Fibroblast of lung (primary cell): ENCODE data around the gene GNGT1. TPM values are rescaled to one million over a fixed set of nuclear protein-coding genes. Genes with fewer than 3 reads are reported as not detected.
"Not testable (repeated sequence)": the region's sequence is repeated elsewhere in the genome, so short reads cannot be mapped to it uniquely, and the experiment has no call there.

Source experiments
- DNase-seq, 2 donors: peaks; one replicate each; pipeline versions ENCODE4 v3.0.0 to v3.0.0-alpha.2; 2010; ENCODE audit warnings: low read depth in 2 of 2
- H2AFZ ChIP-seq: 2 replicates; pipeline ENCODE4 v1.5.1; 2012; ENCODE audit warnings: low read length, control low read depth, inconsistent platforms
- H3K27ac ChIP-seq: 2 replicates; pipeline ENCODE4 v1.5.1; 2011; ENCODE audit warnings: low read length, control low read depth; ENCODE audit not compliant: insufficient read depth
- H3K27me3 ChIP-seq: 2 replicates; pipeline ENCODE4 v1.5.1; 2011; ENCODE audit warnings: mild to moderate bottlenecking, low read length; ENCODE audit not compliant: control insufficient read depth, insufficient read depth
- H3K36me3 ChIP-seq: 2 replicates; pipeline ENCODE4 v1.5.1; 2011; ENCODE audit warnings: low read length; ENCODE audit not compliant: control insufficient read depth, insufficient read depth
- H3K4me1 ChIP-seq: 2 replicates; pipeline ENCODE4 v1.5.1; 2011; ENCODE audit warnings: low read length; ENCODE audit not compliant: control insufficient read depth, insufficient read depth; ENCODE audit errors: extremely low read depth
- H3K4me2 ChIP-seq: 2 replicates; pipeline ENCODE4 v1.5.1; 2011; ENCODE audit warnings: low read length, control low read depth; ENCODE audit not compliant: insufficient read depth; ENCODE audit errors: extremely low read depth
- H3K4me3 ChIP-seq, 4 experiments: fragments of 200-600 bp in 1 of 4; sonication (generic) in 1 of 4; replicated peaks in 1 of 4; 2 replicates each; pipeline ENCODE4 v1.5.1; 2011 to 2016; ENCODE audit warnings: low read length in 4 of 4, low read depth in 3 of 4, mild to moderate bottlenecking in 3 of 4, control low read depth in 2 of 4, inconsistent platforms in 1 of 4, mixed read lengths in 1 of 4; ENCODE audit not compliant: insufficient read depth in 1 of 4; ENCODE audit errors: control extremely low read depth in 1 of 4
- H3K79me2 ChIP-seq: 2 replicates; pipeline ENCODE4 v1.5.1; 2012; ENCODE audit warnings: mild to moderate bottlenecking, low read length, inconsistent platforms; ENCODE audit not compliant: control insufficient read depth, insufficient read depth
- H3K9ac ChIP-seq: 2 replicates; pipeline ENCODE4 v1.5.1; 2011; ENCODE audit warnings: mild to moderate bottlenecking, low read length, control low read depth; ENCODE audit not compliant: insufficient read depth
- H3K9me3 ChIP-seq: 2 replicates; pipeline ENCODE4 v1.5.1; 2012; ENCODE audit warnings: low read depth, low read length; ENCODE audit not compliant: control insufficient read depth, insufficient read depth
- H4K20me1 ChIP-seq: 2 replicates; pipeline ENCODE4 v1.5.1; 2011; ENCODE audit warnings: low read length; ENCODE audit not compliant: control insufficient read depth, insufficient read depth; ENCODE audit errors: extremely low read depth
- CTCF ChIP-seq, 2 donors: IDR thresholded peaks in 1 of 2; conservative IDR thresholded peaks in 1 of 2; 1 replicate in 1 of 2; 2 replicates in 1 of 2; pipeline ENCODE4 v1.5.1; 2011 to 2012; ENCODE audit warnings: low read length in 2 of 2, control low read depth in 1 of 2, inconsistent platforms in 1 of 2, low read depth in 1 of 2, mild to moderate bottlenecking in 1 of 2
- EZH2 ChIP-seq: IDR thresholded peaks from 2 replicates; pipeline ENCODE4 v1.5.1; 2012; ENCODE audit warnings: low read length, control low read depth, mild to moderate bottlenecking; ENCODE audit errors: missing control alignments
- polyA plus RNA-seq, 2 donors: library from polyadenylated mRNA; depleted of rRNA in 1 of 2; stranded (reverse) in 1 of 2; unstranded in 1 of 2; fragments of >200 nt; gene quantifications; 2 replicates each; pipeline ENCODE4 v1.2.1, GENCODE V29; 2011 to 2012; ENCODE audit warnings: missing spikeins in 1 of 2
- total RNA-seq: library from RNA; depleted of rRNA; stranded (reverse); fragments of >200 nt; gene quantifications from 2 replicates; pipeline ENCODE4 v1.2.1, GENCODE V29; 2014

GNGT1 gene
- total and polyA plus RNA-seq, 2 donors (not counting 1 experiment from before 2014, with no cell fraction given), result not detected

- Histone ChIP-seq H4K20me1 (no peaks in the 10 kb centered on the region), H3K4me1 (peaks cover 6% of the 10 kb centered on the region), H3K79me2 (no peaks in the 10 kb centered on the region), H2AFZ (no peak overlapping the region), H3K36me3 (no peaks in the 10 kb centered on the region), H3K9me3 (no peaks in the 10 kb centered on the region), H3K9ac (no peak overlapping the region), H3K27ac (no peak overlapping the region), H3K4me2 (no peak overlapping the region), H3K4me3 (no peak overlapping the region), H3K27me3 (no peaks in the 10 kb centered on the region)
- TF ChIP-seq CTCF (conservative IDR thresholded peaks at IDR 0.05 in 1 of 2, IDR thresholded peaks at IDR 0.05 in 1 of 2; ENCODE audit: low read depth in 1 of 2, low read length in 2 of 2) (no peak), EZH2 (no peak)
- peak; percentile 86 to 89 for DNase-seq
These were observed 4.0 kb downstream of the GNGT1 start for GRCh38 chr7:93910076-93910994.

- not testable (repeated sequence) for H3K79me2 ChIP-seq, H3K27ac ChIP-seq, H3K9ac ChIP-seq, H3K4me2 ChIP-seq, H3K9me3 ChIP-seq, H3K4me3 ChIP-seq, H4K20me1 ChIP-seq, H3K27me3 ChIP-seq, H3K4me1 ChIP-seq, H2AFZ ChIP-seq, H3K36me3 ChIP-seq
- peak in 1 of 2 donors; percentile 15 for DNase-seq
These were observed 4.9 kb downstream of the GNGT1 start for GRCh38 chr7:93911242-93911641.

GRCh38 chr7:93911661-93912060, 5.3 kb downstream of the GNGT1 start:
- H3K4me3 ChIP-seq, H3K4me1 ChIP-seq, H3K4me2 ChIP-seq, H3K9me3 ChIP-seq, H3K27ac ChIP-seq, H4K20me1 ChIP-seq, H2AFZ ChIP-seq, H3K27me3 ChIP-seq, H3K79me2 ChIP-seq, H3K36me3 ChIP-seq, H3K9ac ChIP-seq: not testable (repeated sequence)
- DNase-seq, result peak in 1 of 2 donors; percentile 45

- H3K9ac ChIP-seq, result no peak overlapping the region
- no peak overlapping the region for H3K27ac ChIP-seq
- H3K4me3 ChIP-seq, result no peak overlapping the region
- H4K20me1 ChIP-seq, result no peaks in the 10 kb centered on the region
- no peaks in the 10 kb centered on the region for H3K79me2 ChIP-seq
- H3K9me3 ChIP-seq, result no peaks in the 10 kb centered on the region
- H3K27me3 ChIP-seq, result no peaks in the 10 kb centered on the region
- peaks cover 6% of the 10 kb centered on the region for H3K4me1 ChIP-seq
- H3K4me2 ChIP-seq, result no peak overlapping the region
- H3K36me3 ChIP-seq, result no peaks in the 10 kb centered on the region
- no peak for DNase-seq
- no peak for TF ChIP-seq CTCF (conservative IDR thresholded peaks at IDR 0.05 in 1 of 2, IDR thresholded peaks at IDR 0.05 in 1 of 2; ENCODE audit: low read depth in 1 of 2, low read length in 2 of 2)
- no peak overlapping the region for H2AFZ ChIP-seq
These were observed 6.8 kb downstream of the GNGT1 start for GRCh38 chr7:93913197-93913596.
